ENCODE results near the gene IFNL3.

DNA sequence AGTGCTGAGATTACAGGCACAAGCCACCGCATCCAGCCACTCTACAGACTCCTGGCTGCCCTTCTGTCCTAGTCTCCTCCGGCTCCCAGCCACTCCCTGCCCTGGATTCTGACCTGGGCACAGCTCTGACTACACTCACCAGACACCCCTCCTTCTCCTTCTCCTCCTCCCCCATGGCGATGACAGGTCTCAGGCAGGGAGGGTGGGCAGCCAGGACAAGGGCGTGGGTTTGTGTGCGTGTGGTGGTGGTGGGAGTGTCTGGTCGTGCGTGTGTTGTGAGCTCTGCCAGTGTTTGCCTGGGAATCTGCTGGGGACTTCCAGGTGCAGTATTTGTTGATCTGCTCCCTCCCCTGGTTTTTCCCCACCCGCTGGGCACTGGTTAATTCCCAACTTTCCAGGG is 51.0 kb downstream of the IFNL3 start:
- TF ChIP-seq, protein P1, sequence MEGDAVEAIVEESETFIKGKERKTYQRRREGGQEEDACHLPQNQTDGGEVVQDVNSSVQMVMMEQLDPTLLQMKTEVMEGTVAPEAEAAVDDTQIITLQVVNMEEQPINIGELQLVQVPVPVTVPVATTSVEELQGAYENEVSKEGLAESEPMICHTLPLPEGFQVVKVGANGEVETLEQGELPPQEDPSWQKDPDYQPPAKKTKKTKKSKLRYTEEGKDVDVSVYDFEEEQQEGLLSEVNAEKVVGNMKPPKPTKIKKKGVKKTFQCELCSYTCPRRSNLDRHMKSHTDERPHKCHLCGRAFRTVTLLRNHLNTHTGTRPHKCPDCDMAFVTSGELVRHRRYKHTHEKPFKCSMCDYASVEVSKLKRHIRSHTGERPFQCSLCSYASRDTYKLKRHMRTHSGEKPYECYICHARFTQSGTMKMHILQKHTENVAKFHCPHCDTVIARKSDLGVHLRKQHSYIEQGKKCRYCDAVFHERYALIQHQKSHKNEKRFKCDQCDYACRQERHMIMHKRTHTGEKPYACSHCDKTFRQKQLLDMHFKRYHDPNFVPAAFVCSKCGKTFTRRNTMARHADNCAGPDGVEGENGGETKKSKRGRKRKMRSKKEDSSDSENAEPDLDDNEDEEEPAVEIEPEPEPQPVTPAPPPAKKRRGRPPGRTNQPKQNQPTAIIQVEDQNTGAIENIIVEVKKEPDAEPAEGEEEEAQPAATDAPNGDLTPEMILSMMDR (optimal IDR thresholded peaks at IDR 0.05 in 1 of 3, IDR thresholded peaks at IDR 0.05 in 1 of 3, conservative IDR thresholded peaks at IDR 0.05 in 1 of 3; ENCODE audit: extremely low read depth in 1 of 3, insufficient read depth in 2 of 3, low read length in 3 of 3) = no peak
- no peak for TF ChIP-seq EZH2 (IDR thresholded peaks at IDR 0.05; ENCODE audit: low read length)

Measured in keratinocyte (primary cell).